Measurements from ENCODE around the gene TRAF4. TPM values are rescaled to one million over a fixed set of nuclear protein-coding genes. Genes with fewer than 3 reads are reported as not detected.

The TRAF4 gene
- total RNA-seq, 1 experiment from 2014 or later, result 104 TPM

DNA sequence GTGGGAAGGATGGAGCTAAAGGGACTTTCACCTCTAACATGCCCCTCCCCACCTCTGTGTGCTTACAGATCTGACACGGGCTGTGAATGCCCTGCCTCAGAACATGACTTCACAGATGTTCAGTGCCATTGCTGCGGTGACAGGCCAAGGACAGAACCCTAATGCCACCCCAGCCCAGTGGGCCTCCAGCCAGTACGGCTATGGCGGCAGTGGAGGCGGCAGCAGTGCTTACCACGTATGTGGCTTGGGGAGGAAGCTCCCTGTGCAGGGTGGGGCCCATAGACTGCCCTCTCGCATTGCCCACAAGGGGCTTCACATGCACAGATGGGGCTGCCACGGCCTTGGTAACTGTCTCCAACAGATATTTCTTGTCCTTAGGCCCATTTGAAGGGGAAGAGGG is 43.5 kb upstream of the TRAF4 start:
- no peaks in the 10 kb centered on the region for H3K9me2 ChIP-seq (replicated peaks; ENCODE audit: low read length)
- H3K4me3 ChIP-seq (ENCODE audit: low read length), result no peak overlapping the region
- no peaks in the 10 kb centered on the region for H3K27me3 ChIP-seq (ENCODE audit: low read length)
- no peaks in the 10 kb centered on the region for H3F3A ChIP-seq (ENCODE audit: low read length, unreplicated experiment)
- no peaks in the 10 kb centered on the region for H3K4me1 ChIP-seq (ENCODE audit: insufficient read depth, low read length)
- H2AFZ ChIP-seq (ENCODE audit: low read length), result no peak overlapping the region
- no peak overlapping the region for H3K9ac ChIP-seq (ENCODE audit: low read length)
- H3K9me3 ChIP-seq (ENCODE audit: low read length), result no peaks in the 10 kb centered on the region
- peaks cover 31% of the 10 kb centered on the region for H3K36me3 ChIP-seq (ENCODE audit: low read depth, low read length)
- BruUV-seq (replicated peaks), result no TSS peak
- POLR2A ChIA-PET (ENCODE audit: unreplicated experiment), result no interaction called here
- no peaks in the 10 kb centered on the region for H4K20me1 ChIP-seq (ENCODE audit: low read length)
- H3K79me2 ChIP-seq (ENCODE audit: low read length), result no peaks in the 10 kb centered on the region
- ATAC-seq (no peak), DNase-seq (no peak)
- no peak overlapping the region for H3K27ac ChIP-seq (ENCODE audit: low read length)
- CTCF ChIA-PET, result no interaction called here
- H3K4me2 ChIP-seq (ENCODE audit: low read length), result no peak overlapping the region
- intact Hi-C loops (cut with micrococcal nuclease), result no loop called here
- TF ChIP-seq EZH2phosphoT487 (IDR thresholded peaks at IDR 0.05; ENCODE audit: borderline replicate concordance, low read length), result no peak
- TF ChIP-seq CTCF (conservative IDR thresholded peaks at IDR 0.05; ENCODE audit: low read depth, low read length), result no peak
- TF ChIP-seq EZH2 (IDR thresholded peaks at IDR 0.05; ENCODE audit: low read length, unreplicated experiment), result no peak

- TF ChIP-seq EZH2 (IDR thresholded peaks at IDR 0.05; ENCODE audit: low read length, unreplicated experiment), result no peak
- TF ChIP-seq CTCF (conservative IDR thresholded peaks at IDR 0.05; ENCODE audit: low read depth, low read length), result no peak
- no peak for TF ChIP-seq EZH2phosphoT487 (IDR thresholded peaks at IDR 0.05; ENCODE audit: borderline replicate concordance, low read length)
- POLR2A ChIA-PET (ENCODE audit: unreplicated experiment), result no interaction called here
- no peaks in the 10 kb centered on the region for H3K27me3 ChIP-seq (ENCODE audit: low read length)
- H2AFZ ChIP-seq (ENCODE audit: low read length), result no peak overlapping the region
- no peaks in the 10 kb centered on the region for H3K9me2 ChIP-seq (replicated peaks; ENCODE audit: low read length)
- no peaks in the 10 kb centered on the region for H3K4me1 ChIP-seq (ENCODE audit: insufficient read depth, low read length)
- peaks cover 29% of the 10 kb centered on the region for H3K36me3 ChIP-seq (ENCODE audit: low read depth, low read length)
- no TSS peak for BruUV-seq (replicated peaks)
- H4K20me1 ChIP-seq (ENCODE audit: low read length), result no peaks in the 10 kb centered on the region
- intact Hi-C loops (cut with micrococcal nuclease), result no loop called here
- no peak overlapping the region for H3K4me3 ChIP-seq (ENCODE audit: low read length)
- H3K9me3 ChIP-seq (ENCODE audit: low read length), result no peaks in the 10 kb centered on the region
- no peak overlapping the region for H3K4me2 ChIP-seq (ENCODE audit: low read length)
- ATAC-seq, result no peak
- no peak overlapping the region for H3K9ac ChIP-seq (ENCODE audit: low read length)
- no peaks in the 10 kb centered on the region for H3K79me2 ChIP-seq (ENCODE audit: low read length)
- H3F3A ChIP-seq (ENCODE audit: low read length, unreplicated experiment), result no peaks in the 10 kb centered on the region
- DNase-seq, result no peak
- CTCF ChIA-PET, result no interaction called here
- H3K27ac ChIP-seq (ENCODE audit: low read length), result no peak overlapping the region
Observed at GRCh38 chr17:28700830-28701492, 42.9 kb upstream of the TRAF4 start.

- CTCF ChIA-PET, result no interaction called here
Observed at GRCh38 chr17:28702026-28702751, 41.6 kb upstream of the TRAF4 start.

More at GRCh38 chr17:28702026-28702751, 41.6 kb upstream of the TRAF4 start:
- no peak overlapping the region for H3K4me3 ChIP-seq (ENCODE audit: low read length)
- peaks cover 23% of the 10 kb centered on the region for H3K36me3 ChIP-seq (ENCODE audit: low read depth, low read length)
- no peaks in the 10 kb centered on the region for H3K4me1 ChIP-seq (ENCODE audit: insufficient read depth, low read length)
- no peaks in the 10 kb centered on the region for H3F3A ChIP-seq (ENCODE audit: low read length, unreplicated experiment)
- TF ChIP-seq EZH2phosphoT487 (IDR thresholded peaks at IDR 0.05; ENCODE audit: borderline replicate concordance, low read length) (no peak), EZH2 (IDR thresholded peaks at IDR 0.05; ENCODE audit: low read length, unreplicated experiment) (no peak), CTCF (conservative IDR thresholded peaks at IDR 0.05; ENCODE audit: low read depth, low read length) (no peak)
- H3K27ac ChIP-seq (ENCODE audit: low read length), result no peak overlapping the region
- no peaks in the 10 kb centered on the region for H3K79me2 ChIP-seq (ENCODE audit: low read length)
- H3K4me2 ChIP-seq (ENCODE audit: low read length), result no peak overlapping the region
- H3K9me3 ChIP-seq (ENCODE audit: low read length), result no peaks in the 10 kb centered on the region
- no peak overlapping the region for H3K9ac ChIP-seq (ENCODE audit: low read length)
- DNase-seq (no peak), ATAC-seq (no peak; the same call in 1 of the 2 replicates)
- POLR2A ChIA-PET (ENCODE audit: unreplicated experiment), result no interaction called here
- no peaks in the 10 kb centered on the region for H4K20me1 ChIP-seq (ENCODE audit: low read length)
- H2AFZ ChIP-seq (ENCODE audit: low read length), result no peak overlapping the region
- no TSS peak for BruUV-seq (replicated peaks)
- intact Hi-C loops (cut with micrococcal nuclease), result no loop called here
- no peaks in the 10 kb centered on the region for H3K27me3 ChIP-seq (ENCODE audit: low read length)
- H3K9me2 ChIP-seq (replicated peaks; ENCODE audit: low read length), result no peaks in the 10 kb centered on the region

All from PC-3 (cell line).